Stimulated activated memory B cell treated with anti-CD40 and anti-IgM and Interleukin-4, amounts not matched to agents 10 μg/mL and 1 μg/mL and 100 μg/mL, for 72 hours (primary cell): Measurements from ENCODE around the gene USP21.

Experiments used
- ATAC-seq: fragments of 150-1000 bp; cut with Tn5 transposase; 2 replicates; pipeline ENCODE4 v1.10.0; 2021
- H3K27ac Mint-ChIP-seq: one replicate; pipeline ENCODE4 v1.8.0; 2022; ENCODE audit warnings: mild to moderate bottlenecking, mixed read lengths
- H3K27me3 Mint-ChIP-seq: one replicate; pipeline ENCODE4 v1.8.0; 2022; ENCODE audit warnings: mixed read lengths
- H3K36me3 Mint-ChIP-seq: one replicate; pipeline ENCODE4 v1.8.0; 2022; ENCODE audit warnings: mixed read lengths
- H3K4me1 Mint-ChIP-seq: one replicate; pipeline ENCODE4 v1.8.0; 2022; ENCODE audit warnings: mixed read lengths
- H3K4me3 Mint-ChIP-seq: one replicate; pipeline ENCODE4 v1.8.0; 2022; ENCODE audit warnings: mild to moderate bottlenecking, moderate library complexity, mixed read lengths
- H3K9me3 Mint-ChIP-seq: one replicate; pipeline ENCODE4 v1.8.0; 2022; ENCODE audit warnings: mixed read lengths

USP21 gene

DNA sequence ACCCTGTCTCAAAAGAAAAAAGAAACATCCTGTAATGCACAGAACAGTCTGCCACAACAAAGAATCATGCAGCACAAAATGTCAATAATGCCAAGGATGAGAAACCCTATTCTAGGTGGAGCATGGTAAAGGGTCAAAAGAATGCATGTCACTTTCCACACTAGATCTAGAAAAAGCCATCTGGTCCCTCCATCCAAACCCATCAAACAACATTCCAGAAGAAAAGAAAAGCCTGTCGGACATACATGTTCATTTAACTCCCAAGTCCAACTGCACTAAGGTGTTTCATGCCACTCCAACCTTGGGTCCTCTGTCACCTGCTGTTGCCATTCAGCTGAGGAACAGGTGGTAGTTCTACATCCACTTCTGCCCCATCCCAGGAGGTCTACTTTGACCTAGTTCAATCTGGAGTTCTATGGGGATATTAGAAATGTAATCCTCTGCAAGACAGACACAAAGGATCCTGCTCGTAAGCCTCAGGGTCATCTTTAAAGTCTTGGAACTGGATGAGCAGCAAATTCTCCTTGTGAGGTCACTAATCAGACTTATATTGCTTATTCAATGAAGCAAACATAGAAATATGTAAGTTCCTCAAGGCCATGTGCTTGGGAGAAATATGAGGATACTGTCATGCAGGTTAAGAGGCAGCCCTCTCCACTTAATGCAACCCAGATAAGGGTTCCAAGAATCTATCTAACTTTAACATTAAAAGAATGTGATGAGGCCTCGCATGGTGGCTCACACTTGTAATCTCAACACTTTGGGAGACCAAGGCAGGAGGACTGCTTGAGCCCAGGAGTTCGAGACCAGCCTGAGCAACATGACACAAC is 30.5 kb upstream of the USP21 start:
- Mint-ChIP-seq H3K4me1 (peaks cover 52% of the 10 kb centered on the region), H3K9me3 (no peaks in the 10 kb centered on the region), H3K27me3 (no peaks in the 10 kb centered on the region), H3K27ac (no peak overlapping the region), H3K4me3 (no peak overlapping the region), H3K36me3 (peaks cover 30% of the 10 kb centered on the region)
- no peak for ATAC-seq

DNA sequence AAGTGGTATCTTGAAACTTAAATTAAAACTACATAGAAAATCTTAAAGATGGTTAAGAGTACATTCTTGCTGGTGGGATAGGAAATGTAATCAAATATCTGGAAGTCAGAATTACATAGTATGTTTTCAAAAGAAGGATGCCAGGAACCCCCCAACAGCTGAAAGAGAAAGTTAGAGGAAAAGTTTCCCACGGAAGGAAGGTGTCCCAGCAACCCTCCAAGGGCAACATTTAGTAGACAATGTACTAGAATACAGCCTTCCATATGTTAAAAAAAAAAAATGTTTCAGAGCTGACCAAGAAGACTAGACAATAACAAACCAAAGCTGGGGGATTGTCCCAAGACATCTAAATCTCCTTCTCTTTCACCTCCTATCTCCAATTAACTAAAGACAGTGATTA is 29.0 kb upstream of the USP21 start:
- no peak for ATAC-seq
- Mint-ChIP-seq H3K4me3 (no peak overlapping the region), H3K36me3 (peaks cover 25% of the 10 kb centered on the region), H3K4me1 (peaks cover 55% of the 10 kb centered on the region), H3K9me3 (no peaks in the 10 kb centered on the region), H3K27ac (no peak overlapping the region), H3K27me3 (no peaks in the 10 kb centered on the region)

- Mint-ChIP-seq H3K36me3 (peaks cover 13% of the 10 kb centered on the region), H3K4me1 (peaks cover 48% of the 10 kb centered on the region), H3K4me3 (no peak overlapping the region), H3K27ac (no peak overlapping the region), H3K9me3 (no peaks in the 10 kb centered on the region), H3K27me3 (no peaks in the 10 kb centered on the region)
- no peak for ATAC-seq
Observed at GRCh38 chr1:161131523-161132409, 27.5 kb upstream of the USP21 start.

DNA sequence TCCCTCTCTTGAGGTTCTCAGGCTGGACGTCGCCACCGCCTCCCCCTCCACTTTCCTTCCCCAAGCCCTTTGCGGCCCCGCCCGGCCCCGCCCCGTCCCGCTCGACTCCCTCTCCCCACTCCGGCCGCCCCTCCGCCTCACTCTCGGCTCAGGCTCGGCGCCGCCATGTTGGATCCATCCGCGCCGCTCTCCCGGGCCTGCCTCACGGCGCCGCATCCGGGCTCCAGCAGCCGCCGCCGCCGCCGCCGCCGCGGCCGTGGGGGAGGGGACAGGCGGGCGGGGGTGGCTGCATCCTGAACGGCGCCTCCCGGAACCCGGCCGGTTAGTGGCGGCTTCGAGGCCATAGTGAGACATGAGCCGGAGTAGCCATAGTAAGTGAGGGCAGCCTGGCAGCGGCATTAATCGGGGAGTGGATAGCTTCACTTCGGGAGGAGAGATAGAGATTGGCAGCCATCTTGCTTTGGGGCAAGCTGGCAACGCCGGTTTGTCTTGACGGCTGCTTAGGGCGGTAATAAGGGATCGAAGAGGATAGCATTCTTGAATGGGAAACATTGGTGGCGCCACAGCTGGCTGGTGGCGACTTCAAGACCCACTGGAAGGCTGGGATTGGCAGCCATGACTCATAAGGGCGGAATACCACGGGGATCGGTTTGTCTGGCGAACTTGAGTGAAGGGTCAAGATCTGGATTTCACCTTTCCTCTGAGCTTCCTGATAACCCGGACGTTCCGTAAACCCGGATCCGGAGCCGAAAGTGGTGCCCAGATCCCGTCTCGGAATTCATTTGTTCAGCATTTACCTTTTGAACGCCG is 26.7 kb upstream of the USP21 start, which contains the start of gene DEDD:
Gene DEDD, minus strand, starts transcription at position 258 of the 810 bp plus-strand sequence. CDS start 8,205 bp downstream, outside the sequence.
- no peaks in the 10 kb centered on the region for H3K9me3 Mint-ChIP-seq
- no peak within 1 kb of the TSS for H3K27ac Mint-ChIP-seq
- H3K4me1 Mint-ChIP-seq, result peaks cover 41% of the 10 kb centered on the region
- no peak within 1 kb of the TSS for H3K4me3 Mint-ChIP-seq
- no peaks in the 10 kb centered on the region for H3K27me3 Mint-ChIP-seq
- peaks cover 6% of the 10 kb centered on the region for H3K36me3 Mint-ChIP-seq
- ATAC-seq, result peak; percentile 97

GRCh38 chr1:161133220-161133740 is 26.0 kb upstream of the USP21 start:
- peak; percentile 5 for ATAC-seq
- Mint-ChIP-seq H3K4me3 (no peak overlapping the region), H3K9me3 (no peaks in the 10 kb centered on the region)

DNA sequence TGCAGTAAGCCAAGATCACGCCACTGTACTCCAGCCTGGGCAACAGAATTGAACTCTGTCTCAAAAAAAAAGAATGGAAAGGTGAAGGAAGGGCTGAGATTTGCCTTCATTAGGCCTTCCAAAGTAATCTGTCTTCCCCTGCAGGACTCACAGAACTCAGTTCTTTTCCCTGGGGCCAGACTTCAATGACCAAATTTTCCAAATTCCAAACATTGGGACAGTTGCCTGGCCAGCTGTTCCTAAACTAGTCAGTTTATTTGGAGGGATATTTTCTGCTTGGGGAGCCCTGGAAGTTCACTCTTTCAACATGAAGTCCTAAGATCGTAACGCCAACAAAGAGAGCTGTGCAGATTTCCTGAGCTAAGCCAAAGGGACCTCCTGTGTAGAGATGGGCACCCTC is 21.4 kb upstream of the USP21 start:
- Mint-ChIP-seq H3K36me3 (peaks cover 6% of the 10 kb centered on the region), H3K4me3 (no peak overlapping the region), H3K27me3 (no peaks in the 10 kb centered on the region), H3K4me1 (peaks cover 18% of the 10 kb centered on the region), H3K27ac (peak overlapping the region; percentile 15), H3K9me3 (no peaks in the 10 kb centered on the region)
- ATAC-seq, result no peak

More at GRCh38 chr1:161133220-161133740, 26.0 kb upstream of the USP21 start:
- peaks cover 6% of the 10 kb centered on the region for H3K36me3 Mint-ChIP-seq
- peaks cover 36% of the 10 kb centered on the region for H3K4me1 Mint-ChIP-seq
- H3K27me3 Mint-ChIP-seq, result no peaks in the 10 kb centered on the region
- no peak overlapping the region for H3K27ac Mint-ChIP-seq

GRCh38 chr1:161138431-161138830 is 20.9 kb upstream of the USP21 start:
- Mint-ChIP-seq H3K27me3 (no peaks in the 10 kb centered on the region), H3K27ac (peak overlapping the region; percentile 15)

DNA sequence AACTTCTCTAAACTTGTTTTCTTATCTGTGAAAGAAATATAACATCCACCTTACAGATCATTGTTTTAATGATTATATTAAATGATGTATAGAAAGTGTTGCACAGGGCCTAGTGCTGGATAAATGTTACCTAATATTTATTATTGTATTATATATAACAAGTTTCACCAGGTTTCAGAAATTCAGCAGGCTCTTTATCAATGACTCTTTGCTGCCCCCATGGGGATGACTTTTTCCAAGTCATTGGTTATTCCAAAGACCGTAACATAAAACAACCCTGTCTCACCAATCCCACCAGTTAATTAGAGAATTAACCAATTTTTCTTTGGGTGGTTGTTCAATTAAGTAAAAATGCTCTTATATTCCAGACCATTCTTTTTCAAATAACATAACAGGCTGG is 19.5 kb upstream of the USP21 start:
- H3K36me3 Mint-ChIP-seq, result peaks cover 6% of the 10 kb centered on the region
- no peak for ATAC-seq
- no peak overlapping the region for H3K27ac Mint-ChIP-seq
- H3K9me3 Mint-ChIP-seq, result no peaks in the 10 kb centered on the region
- no peaks in the 10 kb centered on the region for H3K27me3 Mint-ChIP-seq
- peaks cover 18% of the 10 kb centered on the region for H3K4me1 Mint-ChIP-seq
- no peak overlapping the region for H3K4me3 Mint-ChIP-seq

More at GRCh38 chr1:161138431-161138830, 20.9 kb upstream of the USP21 start:
- Mint-ChIP-seq H3K9me3 (no peaks in the 10 kb centered on the region), H3K36me3 (peaks cover 6% of the 10 kb centered on the region), H3K4me1 (peaks cover 18% of the 10 kb centered on the region), H3K4me3 (no peak overlapping the region)
- ATAC-seq, result no peak

- Mint-ChIP-seq H3K27me3 (no peaks in the 10 kb centered on the region), H3K9me3 (no peaks in the 10 kb centered on the region), H3K4me1 (peaks cover 13% of the 10 kb centered on the region), H3K27ac (no peak overlapping the region), H3K36me3 (no peaks in the 10 kb centered on the region), H3K4me3 (no peak overlapping the region)
- ATAC-seq, result no peak
Observed at GRCh38 chr1:161140755-161141400, 18.4 kb upstream of the USP21 start.

DNA sequence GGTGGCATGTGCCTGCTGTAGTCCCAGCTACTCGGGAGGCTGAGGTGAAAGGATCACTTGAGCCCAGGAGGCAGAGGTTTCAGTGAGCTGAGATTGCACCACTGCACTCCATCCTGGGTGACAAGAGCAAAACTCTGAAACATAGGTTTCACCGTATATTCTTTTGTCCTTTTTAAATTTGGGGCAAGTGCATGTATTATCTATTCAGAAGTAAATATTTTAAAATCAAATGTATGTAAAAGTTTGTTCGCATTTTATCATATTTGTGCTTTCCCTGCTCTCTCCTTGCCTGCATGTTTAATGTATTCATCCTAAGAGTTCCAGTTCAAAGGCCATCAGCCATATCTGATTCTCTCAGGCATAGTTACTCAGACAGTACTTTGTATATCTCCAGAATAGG is 13.5 kb upstream of the USP21 start:
- no peaks in the 10 kb centered on the region for H3K9me3 Mint-ChIP-seq
- H3K4me3 Mint-ChIP-seq, result no peak overlapping the region
- H3K36me3 Mint-ChIP-seq, result no peaks in the 10 kb centered on the region
- no peaks in the 10 kb centered on the region for H3K4me1 Mint-ChIP-seq
- no peaks in the 10 kb centered on the region for H3K27me3 Mint-ChIP-seq
- no peak overlapping the region for H3K27ac Mint-ChIP-seq
- ATAC-seq, result no peak

DNA sequence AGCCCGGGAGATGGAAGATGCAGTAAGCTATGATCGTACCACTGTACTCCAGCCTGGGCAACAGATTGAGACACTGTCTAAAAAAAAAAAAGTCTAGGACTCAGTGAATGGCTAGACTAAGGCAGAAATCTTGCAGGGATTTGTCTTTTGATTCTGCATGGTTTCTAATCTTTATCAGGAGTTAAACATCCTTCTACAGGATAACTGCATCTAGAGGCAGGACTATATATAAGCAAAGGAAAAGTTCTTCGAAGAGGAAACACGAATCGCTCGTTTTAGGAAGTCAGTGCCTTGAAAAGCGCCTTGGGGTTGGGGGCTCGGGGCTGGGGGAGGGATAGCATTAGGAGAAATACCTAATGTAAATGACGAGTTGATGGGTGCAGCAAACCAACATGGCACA is 6.1 kb upstream of the USP21 start:
- Mint-ChIP-seq H3K36me3 (peaks cover 21% of the 10 kb centered on the region), H3K27me3 (no peaks in the 10 kb centered on the region), H3K9me3 (no peaks in the 10 kb centered on the region), H3K4me3 (peak overlapping the region; percentile 98), H3K4me1 (peaks cover 18% of the 10 kb centered on the region), H3K27ac (peak overlapping the region; percentile 100)
- no peak for ATAC-seq

GRCh38 chr1:161153682-161154337 is 5.5 kb upstream of the USP21 start, which contains the start of gene UFC1:
Gene UFC1, plus strand, starts transcription at chr1:161153978. Its CDS starts 20 bp downstream, at chr1:161153998.
- ATAC-seq, result peak; percentile 97
- Mint-ChIP-seq H3K36me3 (peaks cover 22% of the 10 kb centered on the region), H3K27ac (peak within 1 kb of the TSS; percentile 100), H3K4me3 (peak within 1 kb of the TSS; percentile 98), H3K4me1 (peaks cover 21% of the 10 kb centered on the region), H3K9me3 (no peaks in the 10 kb centered on the region), H3K27me3 (no peaks in the 10 kb centered on the region)

- Mint-ChIP-seq H3K36me3 (peaks cover 38% of the 10 kb centered on the region), H3K27me3 (no peaks in the 10 kb centered on the region), H3K9me3 (no peaks in the 10 kb centered on the region), H3K4me3 (peak overlapping the region; percentile 45), H3K27ac (peak overlapping the region; percentile 85), H3K4me1 (peaks cover 54% of the 10 kb centered on the region)
- ATAC-seq, result no peak
Observed at GRCh38 chr1:161157867-161158266, 1.4 kb upstream of the USP21 start.
